Measurements from ENCODE around the gene SDCCAG8.

- TF ChIP-seq ZBTB33 (IDR thresholded peaks at IDR 0.05) (no peak), CTCF (IDR thresholded peaks at IDR 0.05; ENCODE audit: low read depth, low read length, missing input control) (no peak), RAD21 (IDR thresholded peaks at IDR 0.05) (no peak), REST (IDR thresholded peaks at IDR 0.05) (no peak), SP1 (IDR thresholded peaks at IDR 0.05) (no peak), JUND (IDR thresholded peaks at IDR 0.05) (no peak), GABPA (IDR thresholded peaks at IDR 0.05 in 1 of 2, conservative IDR thresholded peaks at IDR 0.05 in 1 of 2) (no peak), TAF1 (conservative IDR thresholded peaks at IDR 0.05) (no peak), NR2F2 (IDR thresholded peaks at IDR 0.05) (no peak), MAX (IDR thresholded peaks at IDR 0.05) (no peak), RXRA (IDR thresholded peaks at IDR 0.05) (no peak)
These were observed 59.6 kb downstream of the SDCCAG8 start for GRCh38 chr1:243315455-243315854.
